Lower lobe of right lung (tissue), 2 donors: ENCODE data around the gene SPRR2B. TPM values are rescaled to one million over a fixed set of nuclear protein-coding genes. Genes with fewer than 3 reads are reported as not detected.
"Not testable (repeated sequence)": the region's sequence is repeated elsewhere in the genome, so short reads cannot be mapped to it uniquely, and the experiment has no call there.

Experiments used
- ATAC-seq, 2 donors: fragments of 200-7000 bp; cut with Tn5 transposase; one replicate each; pipeline ENCODE4 v1.9.1; 2020 to 2022; ENCODE audit warnings: mild to moderate bottlenecking in 2 of 2, moderate library complexity in 2 of 2
- DNase-seq: peaks from one replicate; pipeline ENCODE4 v3.0.0-alpha.2; 2020
- H3K27ac ChIP-seq: fragments of 200-600 bp; one replicate; pipeline ENCODE4 v1.8.0; 2022
- H3K27me3 ChIP-seq: fragments of 200-600 bp; one replicate; pipeline ENCODE4 v1.8.0; 2022; ENCODE audit warnings: low read depth
- H3K36me3 ChIP-seq: fragments of 200-600 bp; one replicate; pipeline ENCODE4 v1.8.0; 2022; ENCODE audit warnings: mild to moderate bottlenecking
- H3K4me1 ChIP-seq: fragments of 200-600 bp; one replicate; pipeline ENCODE4 v1.8.0; 2022
- H3K4me3 ChIP-seq: fragments of 200-600 bp; one replicate; pipeline ENCODE4 v1.8.0; 2022; ENCODE audit warnings: mild to moderate bottlenecking
- H3K9me3 ChIP-seq: fragments of 200-600 bp; one replicate; pipeline ENCODE4 v1.8.0; 2022
- CTCF ChIP-seq: fragments of 200-600 bp; IDR thresholded peaks from one replicate; pipeline ENCODE4 v1.8.0; 2022; ENCODE audit warnings: antibody characterized with exemption, mild to moderate bottlenecking
- intact Hi-C: fragments of 100-400 bp; cut with DNase I; formaldehyde crosslinking; loops from one replicate; pipeline ENCODE4 v1.11.0; 2022
- long read RNA-seq: library from polyadenylated mRNA; unstranded; transcript quantifications from one replicate; pipeline ENCODE4 v2.0.0, GENCODE V29; 2021
- total RNA-seq: library from RNA; stranded (reverse); fragmentation: NEBNext Ultra II Directional; extraction: Animal tissue kit (Norgen Biotek cat#: 25700); gene quantifications from one replicate; pipeline ENCODE4 v1.2.1, GENCODE V29; 2021
- donor health status: DM: no; HTN: yes; CAD: no; lungs with severe emphysema.

Gene SPRR2B
- not detected for total RNA-seq
- long read RNA-seq, result 0 reads

- intact Hi-C loops, result no loop called here
- Histone ChIP-seq H3K27me3 (no peaks in the 10 kb centered on the region), H3K4me1 (no peaks in the 10 kb centered on the region), H3K4me3 (no peak within 1 kb of the TSS), H3K36me3 (no peaks in the 10 kb centered on the region), H3K9me3 (no peaks in the 10 kb centered on the region), H3K27ac (no peak within 1 kb of the TSS)
- no peak for TF ChIP-seq CTCF
- DNase-seq (no peak), ATAC-seq (no peak)
Measured at GRCh38 chr1:153071511-153071910, at the start of gene SPRR2B. SPRR2B (minus strand) TSS chr1:153071611; CDS start chr1:153070839, 772 bp downstream.

- H3K4me3 ChIP-seq, result no peak overlapping the region
- no peak for ATAC-seq
- no peaks in the 10 kb centered on the region for H3K27me3 ChIP-seq
- peaks cover 10% of the 10 kb centered on the region for H3K9me3 ChIP-seq
- no peaks in the 10 kb centered on the region for H3K36me3 ChIP-seq
- no peak overlapping the region for H3K27ac ChIP-seq
- intact Hi-C loops, result no loop called here
- TF ChIP-seq CTCF, result no peak
- H3K4me1 ChIP-seq, result no peaks in the 10 kb centered on the region
- DNase-seq, result no peak
Measured at GRCh38 chr1:153120945-153121344, 49.5 kb upstream of the SPRR2B start.

- intact Hi-C loops, result no loop called here
- H3K27ac ChIP-seq, result no peak overlapping the region
Measured at GRCh38 chr1:153119491-153119971, 48.1 kb upstream of the SPRR2B start.

GRCh38 chr1:153115264-153115663 lies 43.9 kb upstream of the SPRR2B start:
- intact Hi-C loops, H3K27me3 ChIP-seq, H3K27ac ChIP-seq, H3K4me3 ChIP-seq, H3K36me3 ChIP-seq, H3K4me1 ChIP-seq, DNase-seq, H3K9me3 ChIP-seq, ATAC-seq: not testable (repeated sequence)

More at GRCh38 chr1:153119491-153119971, 48.1 kb upstream of the SPRR2B start:
- Histone ChIP-seq H3K36me3 (no peaks in the 10 kb centered on the region), H3K9me3 (no peaks in the 10 kb centered on the region), H3K4me3 (no peak overlapping the region), H3K4me1 (no peaks in the 10 kb centered on the region), H3K27me3 (no peaks in the 10 kb centered on the region)
- TF ChIP-seq CTCF, result no peak
- no peak for DNase-seq
- no peak for ATAC-seq

GRCh38 chr1:153113416-153113815 lies 42.0 kb upstream of the SPRR2B start, which contains the start of gene SPRR2F:
SPRR2F (minus strand) TSS chr1:153113516; CDS start chr1:153112733, 783 bp downstream.
- no peak for TF ChIP-seq CTCF
- no peaks in the 10 kb centered on the region for H3K4me1 ChIP-seq
- no peaks in the 10 kb centered on the region for H3K9me3 ChIP-seq
- H3K27me3 ChIP-seq, result no peaks in the 10 kb centered on the region
- ATAC-seq (no peak), DNase-seq (no peak)
- intact Hi-C loops, result no loop called here
- no peak within 1 kb of the TSS for H3K27ac ChIP-seq
- H3K4me3 ChIP-seq, result no peak within 1 kb of the TSS
- H3K36me3 ChIP-seq, result no peaks in the 10 kb centered on the region

GRCh38 chr1:153112454-153112853 lies 41.0 kb upstream of the SPRR2B start:
- intact Hi-C loops, H3K36me3 ChIP-seq, H3K9me3 ChIP-seq, H3K27ac ChIP-seq, H3K4me1 ChIP-seq, ATAC-seq, H3K4me3 ChIP-seq, DNase-seq, H3K27me3 ChIP-seq: not testable (repeated sequence)

GRCh38 chr1:153100245-153100644 lies 28.8 kb upstream of the SPRR2B start:
- Histone ChIP-seq H3K27me3 (no peaks in the 10 kb centered on the region), H3K4me1 (no peaks in the 10 kb centered on the region), H3K4me3 (no peak overlapping the region), H3K9me3 (no peaks in the 10 kb centered on the region), H3K27ac (no peak overlapping the region), H3K36me3 (no peaks in the 10 kb centered on the region)
- intact Hi-C loops, result no loop called here
- TF ChIP-seq CTCF, result no peak
- no peak for ATAC-seq
- no peak for DNase-seq
